GM12878 (cell line): ENCODE measurements around the gene ROBO1. TPM values are rescaled to one million over a fixed set of nuclear protein-coding genes. Genes with fewer than 3 reads are reported as not detected.

Experiments used
- ATAC-seq: fragments of 200-7000 bp; cut with Tn5 transposase; 3 replicates; pipeline ENCODE4 v1.9.1; 2020; ENCODE audit warnings: mild to moderate bottlenecking, moderate library complexity
- BruUV-seq: library from RNA; stranded (reverse); fragments of 400-500 nt; replicated peaks from 2 replicates; lab custom pipeline; 2021; lab: Mats Ljungman, UMichigan
- CTCF ChIA-PET: fragments of 300-600 bp; sonication (Branson Sonifier 250); formaldehyde crosslinking; extraction: SDS; loops from one replicate; lab custom pipeline; 2021; ENCODE audit warnings: inconsistent platforms; lab: Yijun Ruan, JAX
- POLR2A ChIA-PET: fragments of 350-600 bp; formaldehyde crosslinking; extraction: SDS; loops from one replicate; lab custom pipeline; 2021; ENCODE audit warnings: inconsistent platforms; lab: Charles Lee
- RAD21 ChIA-PET: fragments of 300-600 bp; sonication (Branson Sonifier 250); formaldehyde crosslinking; loops from one replicate; lab custom pipeline; 2023; ENCODE audit warnings: antibody characterized with exemption; ENCODE audit not compliant: unreplicated experiment; lab: Charles Lee
- SMC1A ChIA-PET: fragments of 300-600 bp; sonication (Branson Sonifier 250); formaldehyde crosslinking; loops from one replicate; lab custom pipeline; 2023; ENCODE audit not compliant: unreplicated experiment, uncharacterized antibody; lab: Charles Lee
- DNase-seq: peaks from one replicate; pipeline ENCODE4 v3.0.0-alpha.2; 2011; ENCODE audit warnings: low read depth, low spot score
- FAIRE-seq: peaks from 3 replicates; lab custom pipeline; 2011; peaks lifted over from hg19 to GRCh38; lab: Jason Lieb, UNC
- H2AFZ ChIP-seq: 2 replicates; pipeline ENCODE4 v1.6.0; 2011; ENCODE audit warnings: low read depth, low read length, control low read depth; ENCODE audit not compliant: control insufficient read depth
- H3K27ac ChIP-seq: 2 replicates; pipeline ENCODE4 v1.5.1; 2011; ENCODE audit warnings: control low read depth; ENCODE audit not compliant: control insufficient read depth, insufficient read depth
- H3K27me3 ChIP-seq, 2 experiments: replicated peaks in 1 of 2; 2 replicates each; pipeline versions ENCODE4 v1.6.0 to v1.6.1; 2011; ENCODE audit warnings: low read length in 1 of 2; ENCODE audit not compliant: control insufficient read depth in 2 of 2, insufficient read depth in 2 of 2
- H3K36me3 ChIP-seq, 2 experiments: 2 replicates each; pipeline ENCODE4 v1.5.1; 2011; ENCODE audit warnings: low read length in 1 of 2; ENCODE audit not compliant: control insufficient read depth in 2 of 2, insufficient read depth in 2 of 2
- H3K4me1 ChIP-seq: 2 replicates; pipeline ENCODE4 v1.6.1; 2011; ENCODE audit warnings: mild to moderate bottlenecking, low read length, moderate library complexity, mixed read lengths; ENCODE audit not compliant: control insufficient read depth, insufficient read depth
- H3K4me2 ChIP-seq: 2 replicates; pipeline ENCODE4 v1.6.0; 2011; ENCODE audit warnings: control low read depth; ENCODE audit not compliant: control insufficient read depth, insufficient read depth
- H3K4me3 ChIP-seq: fragments of 200-600 bp; sonication (generic); 2 replicates; pipeline ENCODE4 v1.5.1; 2016
- H3K79me2 ChIP-seq: 2 replicates; pipeline ENCODE4 v1.6.0; 2011; ENCODE audit warnings: low read length; ENCODE audit not compliant: control insufficient read depth, insufficient read depth
- H3K9ac ChIP-seq: 2 replicates; pipeline ENCODE4 v1.8.0; 2011; ENCODE audit warnings: low read length, control low read depth, mixed read lengths; ENCODE audit not compliant: control insufficient read depth, insufficient read depth
- H3K9me3 ChIP-seq: replicated peaks from 3 replicates; pipeline ENCODE4 v1.5.1; 2011; ENCODE audit warnings: mild to moderate bottlenecking, low read length; ENCODE audit not compliant: control insufficient read depth, insufficient read depth
- H4K20me1 ChIP-seq: 2 replicates; pipeline ENCODE4 v1.6.0; 2011; ENCODE audit not compliant: control insufficient read depth, insufficient read depth
- CREB1 ChIP-seq: IDR thresholded peaks from 2 replicates; pipeline ENCODE4 v1.6.1; 2012; ENCODE audit warnings: low read depth, mild to moderate bottlenecking, inconsistent platforms
- SRF ChIP-seq, 2 experiments: IDR thresholded peaks; 2 replicates each; pipeline ENCODE4 v1.6.1; 2011; ENCODE audit warnings: low read depth in 2 of 2, low read length in 2 of 2, mild to moderate bottlenecking in 1 of 2, moderate library complexity in 1 of 2
- ZNF24 ChIP-seq: fragments of 450-650 bp; IDR thresholded peaks from 2 replicates; pipeline ENCODE4 v1.6.1; 2017; ENCODE audit warnings: antibody characterized with exemption, mild to moderate bottlenecking
- WGBS: methylation state at CpG from one replicate; pipeline ENCODE4 v1.1.6; 2016; ENCODE audit warnings: low lambda C conversion rate; ENCODE audit not compliant: insufficient replicate concordance, insufficient coverage; ENCODE audit errors: missing lambda C conversion rate; 5-methylcytosine and 5-hydroxymethylcytosine counted together
- in situ Hi-C: fragments of 300-500 bp; cut with MboI; formaldehyde crosslinking; loops from 9 replicates; pipeline ENCODE4 v1.14.3; 2018; ENCODE audit warnings: mixed read lengths
- intact Hi-C: fragments of 100-400 bp; cut with micrococcal nuclease; formaldehyde crosslinking; loops from one replicate; pipeline ENCODE4 v1.14.2; 2022; ENCODE audit not compliant: unreplicated experiment
- polyA plus RNA-seq, 11 experiments: library from polyadenylated mRNA; depleted of rRNA in 4 of 11; unstranded in 6 of 11; stranded (reverse) in 5 of 11; fragments of >200 nt; fragmentation: Nextera tagmentation in 4 of 11; fragmentation: Illumina TruSeq in 1 of 11; extraction: Ambion mirVana in 4 of 11; extraction: Trizol in 1 of 11; gene quantifications; 1 replicate in 1 of 11; 2 replicates in 10 of 11; pipeline versions ENCODE4 v1.2.1 to v1.2.3, GENCODE V29; 2011 to 2016; ENCODE audit warnings: inconsistent platforms in 2 of 11, missing spikeins in 2 of 11, low read depth in 1 of 11
- total RNA-seq, 4 experiments: library from RNA; depleted of rRNA in 3 of 4; stranded (reverse); fragments of >200 nt in 3 of 4; fragmentation: Illumina TruSeq in 1 of 4; extraction: Trizol in 1 of 4; gene quantifications; 2 replicates each; pipeline versions ENCODE4 v1.2.1 to v1.2.3, GENCODE V29; 2013 to 2021
- TF ChIP-seq, protein P1 (sequence below), 3 experiments: IDR thresholded peaks in 2 of 3; conservative IDR thresholded peaks in 1 of 3; 2 replicates each; pipeline ENCODE4 v1.5.1; 2011; ENCODE audit warnings: low read depth in 3 of 3, low read length in 3 of 3, mild to moderate bottlenecking in 3 of 3, control low read depth in 2 of 3, moderate library complexity in 2 of 3, inconsistent platforms in 1 of 3, mixed read lengths in 1 of 3; ENCODE audit not compliant: control insufficient read depth in 2 of 3, insufficient read depth in 1 of 3; ENCODE audit errors: extremely low read depth in 1 of 3

ROBO1 gene
- total and polyA plus RNA-seq, 10 of the 15 experiments (the other 5 are each of a cell fraction or from before 2014, with no cell fraction given): 0.29 to 46.5 (median 1.2) TPM

DNA sequence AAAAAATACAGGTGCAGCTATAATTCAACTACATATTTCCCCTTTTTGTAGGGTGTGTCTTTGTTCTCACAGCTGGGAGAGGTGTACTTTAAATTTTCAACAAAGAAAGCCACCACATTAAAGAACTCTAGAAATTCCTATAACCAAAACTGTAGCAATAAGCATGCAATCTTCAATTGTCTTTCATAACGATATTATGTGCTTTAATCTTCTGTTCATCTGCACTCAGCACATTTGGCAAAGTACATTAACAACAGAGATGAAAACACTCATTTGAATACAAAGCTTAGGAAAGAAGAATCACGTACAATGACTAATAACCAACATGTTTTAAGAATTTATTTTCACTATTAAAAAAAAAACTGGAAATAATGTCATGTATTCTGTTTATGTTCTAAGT, 1025.8 kb downstream of the ROBO1 start:
- ATAC-seq (no peak), FAIRE-seq (no peak), DNase-seq (no peak)
- H3K9me3 ChIP-seq: no peaks in the 10 kb centered on the region; the same call in 1 of the 3 replicates
- H2AFZ ChIP-seq: no peak overlapping the region
- no peaks in the 10 kb centered on the region for H3K36me3 ChIP-seq
- in situ Hi-C loops: no loop called here
- BruUV-seq: no TSS peak
- no peak overlapping the region for H3K4me2 ChIP-seq
- no peaks in the 10 kb centered on the region for H3K27me3 ChIP-seq
- ChIA-PET CTCF (no interaction called here), SMC1A (no interaction called here), POLR2A (no interaction called here), RAD21 (interaction anchor here (1.6 kb wide), 1 partner anchor 14 kb away, joined by 3 read pairs; no protein-coding TSS in a partner anchor)
- no peak overlapping the region for H3K27ac ChIP-seq
- H3K4me1 ChIP-seq: no peaks in the 10 kb centered on the region
- no peaks in the 10 kb centered on the region for H4K20me1 ChIP-seq
- WGBS: 45% methylated on average over 2 of the region's 2 CpGs
- TF ChIP-seq SRF (IDR thresholded peaks at IDR 0.05; ENCODE audit: low read depth in 2 of 2, low read length in 2 of 2) (no peak), ZNF24 (peak; percentile 60; the same call in 1 of the 2 replicates)
- H3K79me2 ChIP-seq: no peaks in the 10 kb centered on the region
- intact Hi-C loops: no loop called here
- no peak overlapping the region for H3K4me3 ChIP-seq
- no peak overlapping the region for H3K9ac ChIP-seq

- H3K4me3 ChIP-seq: no peak overlapping the region
- ChIA-PET POLR2A (no interaction called here), RAD21 (interaction anchor here (1.6 kb wide), 1 partner anchor 15 kb away, joined by 3 read pairs; no protein-coding TSS in a partner anchor), SMC1A (interaction anchor here (1.0 kb wide), 1 partner anchor 50 kb away, joined by 6 read pairs; no protein-coding TSS in a partner anchor), CTCF (interaction anchor here (1.3 kb wide), 2 partner anchors 12 to 13 kb away, joined by 3 read pairs; no protein-coding TSS in a partner anchor)
- H3K27ac ChIP-seq: no peak overlapping the region
- no peak for FAIRE-seq
- TF ChIP-seq, protein P1, sequence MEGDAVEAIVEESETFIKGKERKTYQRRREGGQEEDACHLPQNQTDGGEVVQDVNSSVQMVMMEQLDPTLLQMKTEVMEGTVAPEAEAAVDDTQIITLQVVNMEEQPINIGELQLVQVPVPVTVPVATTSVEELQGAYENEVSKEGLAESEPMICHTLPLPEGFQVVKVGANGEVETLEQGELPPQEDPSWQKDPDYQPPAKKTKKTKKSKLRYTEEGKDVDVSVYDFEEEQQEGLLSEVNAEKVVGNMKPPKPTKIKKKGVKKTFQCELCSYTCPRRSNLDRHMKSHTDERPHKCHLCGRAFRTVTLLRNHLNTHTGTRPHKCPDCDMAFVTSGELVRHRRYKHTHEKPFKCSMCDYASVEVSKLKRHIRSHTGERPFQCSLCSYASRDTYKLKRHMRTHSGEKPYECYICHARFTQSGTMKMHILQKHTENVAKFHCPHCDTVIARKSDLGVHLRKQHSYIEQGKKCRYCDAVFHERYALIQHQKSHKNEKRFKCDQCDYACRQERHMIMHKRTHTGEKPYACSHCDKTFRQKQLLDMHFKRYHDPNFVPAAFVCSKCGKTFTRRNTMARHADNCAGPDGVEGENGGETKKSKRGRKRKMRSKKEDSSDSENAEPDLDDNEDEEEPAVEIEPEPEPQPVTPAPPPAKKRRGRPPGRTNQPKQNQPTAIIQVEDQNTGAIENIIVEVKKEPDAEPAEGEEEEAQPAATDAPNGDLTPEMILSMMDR (IDR thresholded peaks at IDR 0.05 in 2 of 3, conservative IDR thresholded peaks at IDR 0.05 in 1 of 3; ENCODE audit: control insufficient read depth in 2 of 3, extremely low read depth in 1 of 3, insufficient read depth in 1 of 3, low read depth in 3 of 3, low read length in 3 of 3): peak in 2 of 3 experiments; percentile 42 to 43; a peak in 3 of 6 replicates
- no peak for TF ChIP-seq CREB1
- H3K9me3 ChIP-seq: no peaks in the 10 kb centered on the region; the same call in 1 of the 3 replicates
- no peaks in the 10 kb centered on the region for H3K79me2 ChIP-seq
- no peaks in the 10 kb centered on the region for H3K36me3 ChIP-seq
- no peak overlapping the region for H2AFZ ChIP-seq
- H3K27me3 ChIP-seq: no peaks in the 10 kb centered on the region
- WGBS: 92% methylated on average over 1 of the region's 1 CpG
- H3K4me2 ChIP-seq: no peak overlapping the region
- intact Hi-C loops: no loop called here
- H4K20me1 ChIP-seq: no peaks in the 10 kb centered on the region
- no peaks in the 10 kb centered on the region for H3K4me1 ChIP-seq
- no peak overlapping the region for H3K9ac ChIP-seq
- no peak for ATAC-seq
- no TSS peak for BruUV-seq
- DNase-seq: no peak
- in situ Hi-C loops: no loop called here
Observed at GRCh38 chr3:78741066-78741645, 1026.6 kb downstream of the ROBO1 start.
